GM12801 (cell line): ENCODE data around the gene ZNF766.

Experiments used
- CTCF ChIP-seq: IDR thresholded peaks from one replicate; pipeline ENCODE4 v1.5.1; 2011; ENCODE audit warnings: control low read depth; ENCODE audit not compliant: insufficient read length; ENCODE audit errors: extremely low read depth

ZNF766 gene

GRCh38 chr19:52244021-52244420 lies 25.4 kb upstream of the ZNF766 start:
- TF ChIP-seq CTCF, result no peak

GRCh38 chr19:52248241-52248640 lies 21.1 kb upstream of the ZNF766 start:
- TF ChIP-seq CTCF, result no peak

- TF ChIP-seq CTCF, result no peak
These were observed 11.0 kb upstream of the ZNF766 start for GRCh38 chr19:52258426-52258825.

GRCh38 chr19:52270266-52270885 lies 989 bp downstream of the ZNF766 start:
- TF ChIP-seq CTCF, result no peak

- TF ChIP-seq CTCF, result no peak
These were observed 3.9 kb downstream of the ZNF766 start for GRCh38 chr19:52273301-52273700.

- TF ChIP-seq CTCF, result no peak
These were observed 4.8 kb downstream of the ZNF766 start for GRCh38 chr19:52274191-52274590.

GRCh38 chr19:52275988-52276387 lies 6.6 kb downstream of the ZNF766 start:
- no peak for TF ChIP-seq CTCF
